GM12801 (cell line): ENCODE data around the gene KPTN.

Experiments
- TF ChIP-seq, protein P1 (sequence below): IDR thresholded peaks from one replicate; pipeline ENCODE4 v1.5.1; 2011; ENCODE audit warnings: control low read depth; ENCODE audit not compliant: insufficient read length; ENCODE audit errors: extremely low read depth

KPTN gene

GRCh38 chr19:47479701-47480503 lies 4.1 kb downstream of the KPTN start:
- TF ChIP-seq, protein P1, sequence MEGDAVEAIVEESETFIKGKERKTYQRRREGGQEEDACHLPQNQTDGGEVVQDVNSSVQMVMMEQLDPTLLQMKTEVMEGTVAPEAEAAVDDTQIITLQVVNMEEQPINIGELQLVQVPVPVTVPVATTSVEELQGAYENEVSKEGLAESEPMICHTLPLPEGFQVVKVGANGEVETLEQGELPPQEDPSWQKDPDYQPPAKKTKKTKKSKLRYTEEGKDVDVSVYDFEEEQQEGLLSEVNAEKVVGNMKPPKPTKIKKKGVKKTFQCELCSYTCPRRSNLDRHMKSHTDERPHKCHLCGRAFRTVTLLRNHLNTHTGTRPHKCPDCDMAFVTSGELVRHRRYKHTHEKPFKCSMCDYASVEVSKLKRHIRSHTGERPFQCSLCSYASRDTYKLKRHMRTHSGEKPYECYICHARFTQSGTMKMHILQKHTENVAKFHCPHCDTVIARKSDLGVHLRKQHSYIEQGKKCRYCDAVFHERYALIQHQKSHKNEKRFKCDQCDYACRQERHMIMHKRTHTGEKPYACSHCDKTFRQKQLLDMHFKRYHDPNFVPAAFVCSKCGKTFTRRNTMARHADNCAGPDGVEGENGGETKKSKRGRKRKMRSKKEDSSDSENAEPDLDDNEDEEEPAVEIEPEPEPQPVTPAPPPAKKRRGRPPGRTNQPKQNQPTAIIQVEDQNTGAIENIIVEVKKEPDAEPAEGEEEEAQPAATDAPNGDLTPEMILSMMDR = no peak

DNA sequence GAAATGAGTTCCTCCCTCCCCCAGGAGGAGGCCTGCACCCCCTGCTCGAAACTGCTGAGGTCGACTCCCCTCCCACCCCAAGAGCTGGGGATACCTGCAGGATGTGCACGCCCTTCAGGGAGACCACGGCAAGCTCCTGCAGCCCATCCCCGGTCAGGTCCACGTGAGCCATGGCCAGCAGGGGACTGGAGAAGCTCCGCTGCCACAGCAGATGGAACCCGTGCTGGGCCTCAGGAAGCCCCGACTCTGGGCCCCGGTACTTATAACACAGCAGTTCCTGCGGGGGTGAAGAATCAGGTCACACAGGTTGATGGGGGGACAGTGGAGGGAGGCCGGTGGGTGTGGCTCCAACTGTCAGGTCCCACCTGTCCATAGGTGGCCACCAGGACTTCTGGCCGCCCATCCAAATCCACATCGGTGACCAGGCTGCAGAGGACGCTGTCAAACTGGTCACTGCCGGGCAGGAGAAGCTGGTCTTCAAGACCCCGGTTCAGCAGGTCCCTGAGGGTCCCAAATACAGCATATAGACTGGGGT lies 7.5 kb downstream of the KPTN start:
- TF ChIP-seq, protein P1 = no peak

DNA sequence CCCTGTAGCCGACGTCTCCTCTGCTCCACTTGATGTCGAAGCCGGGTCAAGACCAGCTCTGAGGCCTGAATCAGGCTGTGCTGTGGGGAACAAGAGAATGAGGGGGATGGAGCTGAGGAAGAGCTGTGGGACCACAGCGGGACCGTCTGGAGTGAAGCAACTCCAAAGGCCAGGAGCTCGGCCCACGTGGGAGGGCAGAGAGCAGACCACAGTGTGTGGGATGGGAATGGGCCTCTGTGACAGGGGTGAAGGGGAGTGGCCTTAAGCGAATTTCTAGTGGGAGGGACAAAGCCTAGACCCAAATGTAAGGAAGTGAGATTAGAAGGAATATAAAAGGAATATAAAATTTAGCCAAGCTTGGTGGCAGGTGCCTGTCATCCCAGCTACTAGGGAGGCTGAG lies 8.6 kb downstream of the KPTN start:
- TF ChIP-seq, protein P1 = no peak

DNA sequence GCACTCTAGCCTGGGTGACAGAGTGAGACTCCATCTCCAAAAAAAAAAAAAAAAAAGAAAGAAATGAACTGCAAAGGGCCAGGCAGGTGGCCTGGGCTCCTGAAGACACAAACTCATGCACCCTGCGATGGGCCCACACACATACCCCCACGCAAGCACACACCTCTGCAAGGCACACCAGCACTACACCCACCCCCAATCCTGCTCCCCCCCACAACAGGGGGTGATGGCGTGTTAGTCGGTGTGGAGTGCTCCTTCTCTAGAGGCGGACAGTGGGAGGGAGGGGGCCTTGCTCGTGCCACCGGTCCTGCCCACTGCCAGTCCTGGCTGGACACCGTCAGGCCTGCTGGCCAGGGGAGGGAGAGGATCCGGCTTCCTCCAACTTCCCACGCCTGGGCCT lies 10.7 kb downstream of the KPTN start:
- TF ChIP-seq, protein P1 = no peak

GRCh38 chr19:47471733-47472457 lies 12.1 kb downstream of the KPTN start, which contains the start of gene SLC8A2:
Gene SLC8A2 (minus strand): TSS chr19:47471893. CDS start chr19:47466403, 5,490 bp downstream.
- TF ChIP-seq, protein P1 = no peak

DNA sequence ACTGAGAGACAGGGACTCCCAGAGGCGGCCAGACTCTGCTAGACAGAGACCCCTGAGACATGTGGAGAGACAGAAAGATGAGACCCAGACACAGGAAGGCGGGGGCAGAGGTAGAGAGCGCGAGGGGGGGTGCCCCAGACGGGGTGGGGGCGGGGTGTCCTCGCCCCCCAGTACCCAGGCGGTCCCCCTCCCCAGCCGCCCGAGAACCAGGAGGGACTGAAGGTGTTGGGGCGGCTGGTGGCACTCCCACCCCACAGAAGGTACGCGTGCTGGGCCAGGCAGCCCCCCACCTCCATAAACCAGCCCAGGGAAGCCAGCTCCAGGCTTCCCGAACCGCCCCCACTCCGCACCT lies 12.7 kb downstream of the KPTN start:
- TF ChIP-seq, protein P1 = no peak

- TF ChIP-seq, protein P1 = no peak
Measured at GRCh38 chr19:47470447-47471195, 13.4 kb downstream of the KPTN start.
